GM18517 (cell line): ENCODE measurements around the gene MSMB.
"Not testable (repeated sequence)": the region's sequence is repeated elsewhere in the genome, so short reads cannot be mapped to it uniquely, and the experiment has no call there.

Experiments
- ATAC-seq: cut with Tn5 transposase; IDR thresholded peaks from one replicate; pipeline ENCODE4 v1.9.1; 2021; ENCODE audit warnings: mild to moderate bottlenecking, moderate library complexity; ENCODE audit not compliant: unreplicated experiment

MSMB gene

GRCh38 chr10:46014683-46015405 lies 31.2 kb downstream of the MSMB start:
- ATAC-seq = no peak

- ATAC-seq = no peak
These were observed 31.9 kb downstream of the MSMB start for GRCh38 chr10:46014206-46014605.

GRCh38 chr10:46012746-46013145 lies 33.3 kb downstream of the MSMB start:
- no peak for ATAC-seq

- ATAC-seq = no peak
These were observed 39.9 kb downstream of the MSMB start for GRCh38 chr10:46006219-46006618.

GRCh38 chr10:46005383-46005782 lies 40.7 kb downstream of the MSMB start:
- no peak for ATAC-seq

GRCh38 chr10:46004963-46005362 lies 41.1 kb downstream of the MSMB start:
- no peak for ATAC-seq

- no peak for ATAC-seq
These were observed 43.0 kb downstream of the MSMB start for GRCh38 chr10:46002916-46003693.

- ATAC-seq = not testable (repeated sequence)
These were observed 43.8 kb downstream of the MSMB start for GRCh38 chr10:46002189-46002687.

- ATAC-seq = no peak
These were observed 44.8 kb downstream of the MSMB start for GRCh38 chr10:46001187-46001756.

- no peak for ATAC-seq
These were observed 45.5 kb downstream of the MSMB start for GRCh38 chr10:46000538-46000937.

- ATAC-seq = not testable (repeated sequence)
These were observed 46.1 kb downstream of the MSMB start for GRCh38 chr10:45999955-46000354.

- no peak for ATAC-seq
These were observed 47.9 kb downstream of the MSMB start for GRCh38 chr10:45997994-45998763.

GRCh38 chr10:45997557-45997956 lies 48.5 kb downstream of the MSMB start:
- ATAC-seq = no peak

GRCh38 chr10:45985590-45985989 lies 60.5 kb downstream of the MSMB start:
- not testable (repeated sequence) for ATAC-seq

- not testable (repeated sequence) for ATAC-seq
These were observed 61.6 kb downstream of the MSMB start for GRCh38 chr10:45984473-45984872.

- ATAC-seq = not testable (repeated sequence)
These were observed 62.4 kb downstream of the MSMB start for GRCh38 chr10:45983538-45984186.
